ENCODE measurements around the gene DPH1.

The DPH1 gene

DNA sequence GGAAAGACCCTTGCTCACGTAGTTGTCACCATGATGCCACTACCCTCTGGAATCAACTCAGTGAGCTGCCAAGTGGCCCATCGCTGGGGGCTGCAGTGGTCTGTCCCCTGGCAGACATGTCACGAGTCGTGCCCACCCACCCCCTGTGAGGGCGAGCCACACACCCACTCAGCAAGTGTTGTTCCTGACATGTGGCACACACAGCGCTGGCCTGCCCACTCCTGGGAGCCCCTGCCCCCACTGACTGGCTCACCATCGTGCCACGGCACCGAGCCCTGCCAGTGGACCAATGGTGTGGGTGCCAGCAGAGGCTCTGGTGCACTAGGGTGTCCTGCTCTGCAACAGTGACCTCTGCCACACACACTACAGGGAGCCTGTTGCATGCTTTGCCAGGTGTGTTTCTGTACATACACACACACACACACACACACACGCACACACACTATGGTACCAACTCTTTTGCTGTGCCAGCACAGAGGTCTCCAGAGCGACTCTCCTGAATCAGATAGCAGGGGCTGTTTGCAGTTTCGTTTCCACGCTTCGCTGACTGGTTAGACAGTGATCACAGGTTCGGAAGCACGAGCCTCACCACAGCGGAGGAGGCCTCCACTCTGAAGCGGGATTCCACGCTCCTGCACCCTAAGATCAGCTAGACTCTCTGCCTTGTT, 12.5 kb upstream of the DPH1 start:
- no peak overlapping the region for H3K4me3 ChIP-seq (ENCODE audit: low read depth, low read length)
- TF ChIP-seq, protein P1, sequence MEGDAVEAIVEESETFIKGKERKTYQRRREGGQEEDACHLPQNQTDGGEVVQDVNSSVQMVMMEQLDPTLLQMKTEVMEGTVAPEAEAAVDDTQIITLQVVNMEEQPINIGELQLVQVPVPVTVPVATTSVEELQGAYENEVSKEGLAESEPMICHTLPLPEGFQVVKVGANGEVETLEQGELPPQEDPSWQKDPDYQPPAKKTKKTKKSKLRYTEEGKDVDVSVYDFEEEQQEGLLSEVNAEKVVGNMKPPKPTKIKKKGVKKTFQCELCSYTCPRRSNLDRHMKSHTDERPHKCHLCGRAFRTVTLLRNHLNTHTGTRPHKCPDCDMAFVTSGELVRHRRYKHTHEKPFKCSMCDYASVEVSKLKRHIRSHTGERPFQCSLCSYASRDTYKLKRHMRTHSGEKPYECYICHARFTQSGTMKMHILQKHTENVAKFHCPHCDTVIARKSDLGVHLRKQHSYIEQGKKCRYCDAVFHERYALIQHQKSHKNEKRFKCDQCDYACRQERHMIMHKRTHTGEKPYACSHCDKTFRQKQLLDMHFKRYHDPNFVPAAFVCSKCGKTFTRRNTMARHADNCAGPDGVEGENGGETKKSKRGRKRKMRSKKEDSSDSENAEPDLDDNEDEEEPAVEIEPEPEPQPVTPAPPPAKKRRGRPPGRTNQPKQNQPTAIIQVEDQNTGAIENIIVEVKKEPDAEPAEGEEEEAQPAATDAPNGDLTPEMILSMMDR (IDR thresholded peaks at IDR 0.05; ENCODE audit: low read depth, low read length), result no peak

DNA sequence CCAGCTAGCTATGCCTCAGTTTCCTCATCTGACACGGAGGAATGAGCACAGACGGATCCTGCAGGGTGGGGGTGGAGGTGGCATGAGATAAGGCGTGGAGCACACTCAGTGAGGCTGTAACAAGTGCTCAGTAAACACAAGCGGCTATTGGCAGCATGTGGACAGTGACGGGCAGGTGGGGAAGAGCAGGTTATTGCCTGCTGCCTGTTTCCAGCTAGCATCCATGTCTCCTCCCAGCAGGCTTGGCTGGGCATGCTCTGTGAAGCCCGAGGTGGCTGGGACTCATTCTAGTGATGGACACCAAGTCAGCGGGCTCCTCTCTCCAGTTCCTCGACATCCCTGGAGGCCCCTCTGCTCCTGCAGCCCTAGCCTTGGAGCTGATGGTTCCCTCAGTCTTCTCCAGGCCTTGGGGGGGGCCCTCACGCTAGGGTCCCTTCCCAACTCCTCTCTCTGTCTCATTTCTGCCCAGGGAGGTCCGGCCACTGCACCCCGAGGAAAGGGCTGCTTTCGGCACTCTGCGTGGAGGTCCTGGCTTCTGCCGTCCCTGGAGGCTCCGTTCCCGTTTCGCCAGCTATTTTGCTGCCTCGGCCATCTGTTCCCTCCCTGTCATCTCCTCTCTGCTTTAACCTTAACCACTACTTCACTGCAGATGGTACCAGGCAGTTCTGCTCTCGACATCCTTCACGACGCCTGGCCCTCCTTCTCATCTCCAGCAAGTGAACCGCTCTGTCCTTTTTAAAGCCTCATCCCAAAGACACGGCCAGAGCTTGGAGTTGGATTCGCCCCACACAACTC, 11.0 kb upstream of the DPH1 start:
- TF ChIP-seq, protein P1 (IDR thresholded peaks at IDR 0.05; ENCODE audit: low read depth, low read length), result no peak
- H3K4me3 ChIP-seq (ENCODE audit: low read depth, low read length), result no peak overlapping the region

- no peak overlapping the region for H3K4me3 ChIP-seq (ENCODE audit: low read depth, low read length)
- TF ChIP-seq, protein P1 (IDR thresholded peaks at IDR 0.05; ENCODE audit: low read depth, low read length), result no peak
These were observed 10.2 kb upstream of the DPH1 start for GRCh38 chr17:2019723-2020122.

DNA sequence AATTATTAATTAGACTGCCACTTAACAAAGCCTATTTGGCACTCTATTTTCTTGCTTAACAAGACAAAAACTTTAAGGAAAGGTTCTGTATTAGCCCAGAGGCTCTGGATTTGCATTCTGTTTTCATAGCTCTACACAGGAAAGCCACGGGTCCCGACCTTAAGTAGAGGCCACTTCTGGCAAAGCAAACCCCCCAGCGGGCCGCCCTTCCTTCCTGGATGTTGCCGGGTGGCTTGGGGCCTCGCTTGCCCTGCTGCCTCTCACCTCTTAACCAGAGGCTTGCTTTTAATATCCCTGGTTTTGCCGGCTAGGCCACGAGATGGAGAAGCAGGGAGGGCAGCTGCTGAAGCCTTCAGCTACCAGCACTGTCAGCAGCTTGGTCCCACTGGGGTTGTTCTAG, 9.2 kb upstream of the DPH1 start:
- TF ChIP-seq, protein P1 (IDR thresholded peaks at IDR 0.05; ENCODE audit: low read depth, low read length), result no peak
- H3K4me3 ChIP-seq (ENCODE audit: low read depth, low read length), result no peak overlapping the region

GRCh38 chr17:2022647-2023240, 7.2 kb upstream of the DPH1 start:
- no peak overlapping the region for H3K4me3 ChIP-seq (ENCODE audit: low read depth, low read length)
- TF ChIP-seq, protein P1 (IDR thresholded peaks at IDR 0.05; ENCODE audit: low read depth, low read length), result no peak

DNA sequence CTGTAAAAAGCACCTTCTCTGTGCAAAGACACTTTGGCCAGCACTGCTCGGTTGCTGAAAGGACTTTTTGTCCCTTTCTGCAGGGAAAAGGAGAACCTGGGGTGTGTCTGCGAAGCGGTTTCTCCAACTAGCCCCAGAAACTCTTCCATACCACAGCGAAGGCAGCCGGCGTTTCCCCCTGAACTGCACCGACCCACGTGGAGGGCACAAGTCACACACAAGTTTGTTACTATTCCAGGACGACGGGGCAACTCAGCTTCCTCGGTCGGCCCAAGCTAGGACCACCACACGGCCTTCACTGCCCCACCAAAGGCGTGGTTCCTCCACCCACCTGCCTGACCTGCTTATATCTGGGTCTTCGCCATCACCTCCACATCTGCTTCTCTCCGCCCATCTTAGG, 6.7 kb upstream of the DPH1 start:
- no peak overlapping the region for H3K4me3 ChIP-seq (ENCODE audit: low read depth, low read length)

More for the DNA sequence above, 6.7 kb upstream of the DPH1 start:
- TF ChIP-seq, protein P1 (IDR thresholded peaks at IDR 0.05; ENCODE audit: low read depth, low read length), result no peak
